IMR-90 (cell line): ENCODE measurements around the gene MACC1. TPM values are rescaled to one million over a fixed set of nuclear protein-coding genes. Genes with fewer than 3 reads are reported as not detected.
A peak's percentile ranks its signal among the peaks of the same experiment; 100 is the strongest.

Experiments used
- ATAC-seq: fragments of 200-7000 bp; cut with Tn5 transposase; 2 replicates; pipeline ENCODE4 v1.9.1; 2020; ENCODE audit warnings: low read depth, mild to moderate bottlenecking, moderate library complexity
- BruUV-seq: library from RNA; stranded (reverse); fragments of 400-500 nt; replicated peaks from 2 replicates; lab custom pipeline; 2021; lab: Mats Ljungman, UMichigan
- CTCF ChIA-PET: fragments of 300-600 bp; formaldehyde crosslinking; extraction: SDS; loops from one replicate; lab custom pipeline; 2021; ENCODE audit warnings: antibody characterized with exemption; lab: Yijun Ruan, JAX
- POLR2A ChIA-PET: fragments of 300-600 bp; sonication (Branson Sonifier 250); formaldehyde crosslinking; loops from one replicate; lab custom pipeline; 2022; ENCODE audit warnings: antibody characterized with exemption; ENCODE audit not compliant: unreplicated experiment; lab: Charles Lee
- DNase-seq: peaks from one replicate; pipeline ENCODE4 v3.0.0; 2013
- H2AFZ ChIP-seq: replicated peaks from 2 replicates; pipeline ENCODE3; 2013; ENCODE audit warnings: low read length, mild to moderate bottlenecking; ENCODE audit not compliant: poor library complexity
- H2AK5ac ChIP-seq: 2 replicates; pipeline ENCODE4 v1.6.1; 2013; ENCODE audit warnings: low read depth, low read length, inconsistent platforms
- H2AK9ac ChIP-seq: replicated peaks from 2 replicates; pipeline ENCODE3; 2013; ENCODE audit warnings: mild to moderate bottlenecking, low read depth, low read length, moderate library complexity; ENCODE audit not compliant: poor library complexity
- H2BK120ac ChIP-seq: 2 replicates; pipeline ENCODE4 v1.6.1; 2013; ENCODE audit warnings: low read depth, low read length, inconsistent platforms
- H2BK15ac ChIP-seq: 3 replicates; pipeline ENCODE4 v1.6.1; 2013; ENCODE audit warnings: low read depth, low read length, inconsistent platforms
- H2BK20ac ChIP-seq: 2 replicates; pipeline ENCODE4 v1.6.1; 2013; ENCODE audit warnings: low read depth, mild to moderate bottlenecking, inconsistent platforms, low read length, moderate library complexity
- H2BK5ac ChIP-seq: 2 replicates; pipeline ENCODE4 v1.6.1; 2013; ENCODE audit warnings: mild to moderate bottlenecking, low read depth, low read length, inconsistent platforms; ENCODE audit not compliant: poor library complexity, severe bottlenecking
- H3K14ac ChIP-seq: replicated peaks from 2 replicates; pipeline ENCODE4 v1.6.1; 2013; ENCODE audit warnings: low read depth, low read length, inconsistent platforms
- H3K18ac ChIP-seq: 2 replicates; pipeline ENCODE4 v1.6.1; 2013; ENCODE audit warnings: low read depth, low read length, control low read depth
- H3K23ac ChIP-seq: 2 replicates; pipeline ENCODE4 v1.6.1; 2013; ENCODE audit warnings: low read depth, low read length, inconsistent platforms
- H3K27ac ChIP-seq: 2 replicates; pipeline ENCODE4 v1.5.1; 2013; ENCODE audit warnings: mild to moderate bottlenecking, control low read depth, low read length; ENCODE audit not compliant: insufficient read depth
- H3K27me3 ChIP-seq: 2 replicates; pipeline ENCODE4 v1.6.1; 2013; ENCODE audit warnings: low read length; ENCODE audit not compliant: control insufficient read depth, insufficient read depth
- H3K36me3 ChIP-seq: 2 replicates; pipeline ENCODE4 v1.6.1; 2013; ENCODE audit warnings: low read length, mixed read lengths; ENCODE audit not compliant: control insufficient read depth, insufficient read depth
- H3K4ac ChIP-seq: 2 replicates; pipeline ENCODE4 v1.6.1; 2013; ENCODE audit warnings: low read depth, low read length, inconsistent platforms
- H3K4me1 ChIP-seq: 2 replicates; pipeline ENCODE4 v1.6.1; 2013; ENCODE audit warnings: low read length, mixed read lengths; ENCODE audit not compliant: control insufficient read depth, insufficient read depth
- H3K4me2 ChIP-seq: 2 replicates; pipeline ENCODE4 v1.6.1; 2013; ENCODE audit warnings: low read depth, mild to moderate bottlenecking, control low read depth, low read length, moderate library complexity
- H3K4me3 ChIP-seq: 2 replicates; pipeline ENCODE4 v1.5.1; 2013; ENCODE audit warnings: low read depth, mild to moderate bottlenecking, control low read depth, low read length, moderate library complexity; ENCODE audit not compliant: insufficient read depth
- H3K56ac ChIP-seq: 2 replicates; pipeline ENCODE4 v1.6.1; 2013; ENCODE audit warnings: low read length, inconsistent platforms; ENCODE audit not compliant: insufficient read depth; ENCODE audit errors: extremely low read depth
- H3K79me1 ChIP-seq, 2 experiments: 2 replicates each; pipeline ENCODE4 v1.6.1; 2013; ENCODE audit warnings: low read length in 2 of 2, inconsistent platforms in 1 of 2, low read depth in 1 of 2
- H3K9ac ChIP-seq: 2 replicates; pipeline ENCODE4 v1.6.1; 2013; ENCODE audit warnings: low read depth, low read length, control low read depth
- H3K9me1 ChIP-seq: 2 replicates; pipeline ENCODE4 v1.6.1; 2013; ENCODE audit warnings: low read length, inconsistent platforms; ENCODE audit not compliant: insufficient read depth
- H3K9me3 ChIP-seq: 2 replicates; pipeline ENCODE4 v1.6.1; 2013; ENCODE audit warnings: low read length; ENCODE audit not compliant: control insufficient read depth, insufficient read depth
- H4K20me1 ChIP-seq: 2 replicates; pipeline ENCODE4 v1.6.1; 2013; ENCODE audit warnings: low read length, inconsistent platforms; ENCODE audit not compliant: insufficient read depth
- H4K5ac ChIP-seq: 2 replicates; pipeline ENCODE4 v1.6.1; 2013; ENCODE audit warnings: mild to moderate bottlenecking, low read depth, low read length, control low read depth
- H4K8ac ChIP-seq, 2 experiments: 2 replicates each; pipeline ENCODE4 v1.6.1; 2013; ENCODE audit warnings: low read depth in 2 of 2, low read length in 2 of 2, control low read depth in 1 of 2, inconsistent platforms in 1 of 2
- H4K91ac ChIP-seq: 2 replicates; pipeline ENCODE4 v1.6.1; 2013; ENCODE audit warnings: low read depth, low read length, inconsistent platforms; ENCODE audit not compliant: insufficient read depth
- BHLHE40 ChIP-seq: fragments of 150-350 bp; IDR thresholded peaks from 2 replicates; pipeline ENCODE4 v1.6.1; 2016; ENCODE audit warnings: mild to moderate bottlenecking, low read depth, low read length
- CEBPB ChIP-seq: IDR thresholded peaks from 2 replicates; pipeline ENCODE4 v1.6.1; 2012; ENCODE audit warnings: low read depth, low read length, improper control_type of control experiment
- CHD1 ChIP-seq: IDR thresholded peaks from 2 replicates; pipeline ENCODE4 v1.6.1; 2012; ENCODE audit warnings: low read depth, low read length, improper control_type of control experiment
- ELK1 ChIP-seq: fragments of 150-350 bp; IDR thresholded peaks from 2 replicates; pipeline ENCODE4 v1.6.1; 2016; ENCODE audit warnings: low read depth, mild to moderate bottlenecking, low read length, moderate library complexity, borderline replicate concordance
- FOS ChIP-seq: fragments of 150-350 bp; IDR thresholded peaks from 2 replicates; pipeline ENCODE4 v1.6.1; 2016; ENCODE audit warnings: low read depth, low read length
- MAFK ChIP-seq: IDR thresholded peaks from 2 replicates; pipeline ENCODE4 v1.6.1; 2012; ENCODE audit warnings: low read depth, low read length, improper control_type of control experiment
- MAZ ChIP-seq: IDR thresholded peaks from 2 replicates; pipeline ENCODE4 v1.6.1; 2012; ENCODE audit warnings: low read depth, mild to moderate bottlenecking, low read length, improper control_type of control experiment, moderate library complexity, borderline replicate concordance
- MXI1 ChIP-seq: IDR thresholded peaks from 2 replicates; pipeline ENCODE4 v1.6.1; 2012; ENCODE audit warnings: low read depth, mild to moderate bottlenecking, low read length, moderate library complexity, borderline replicate concordance
- NFE2L2 ChIP-seq: fragments of 150-350 bp; IDR thresholded peaks from 2 replicates; pipeline ENCODE4 v1.6.1; 2016; ENCODE audit warnings: low read depth, mild to moderate bottlenecking, low read length
- POLR2A ChIP-seq: IDR thresholded peaks from 2 replicates; pipeline ENCODE4 v1.6.1; 2012; ENCODE audit warnings: mild to moderate bottlenecking, low read depth, low read length
- RAD21 ChIP-seq: IDR thresholded peaks from 2 replicates; pipeline ENCODE4 v1.6.1; 2012; ENCODE audit warnings: low read length, improper control_type of control experiment
- RCOR1 ChIP-seq: IDR thresholded peaks from 2 replicates; pipeline ENCODE4 v1.6.1; 2012; ENCODE audit warnings: mild to moderate bottlenecking, low read length, improper control_type of control experiment; ENCODE audit not compliant: insufficient replicate concordance
- RFX5 ChIP-seq: IDR thresholded peaks from 2 replicates; pipeline ENCODE4 v1.8.0; 2012; ENCODE audit warnings: low read depth, mild to moderate bottlenecking, low read length, moderate library complexity
- SMC3 ChIP-seq: fragments of 150-350 bp; IDR thresholded peaks from 2 replicates; pipeline ENCODE4 v1.6.1; 2016; ENCODE audit warnings: low read depth, mild to moderate bottlenecking, antibody characterized with exemption, low read length, moderate library complexity
- USF2 ChIP-seq: fragments of 150-350 bp; IDR thresholded peaks from 2 replicates; pipeline ENCODE4 v1.6.1; 2017; ENCODE audit warnings: mild to moderate bottlenecking, antibody characterized with exemption, low read length, low read depth
- WGBS, 2 experiments: methylation state at CpG; one replicate each; pipeline versions ENCODE4 v1.1.5 to v1.1.7; 2013; ENCODE audit warnings: missing lambda C conversion rate in 2 of 2; ENCODE audit not compliant: insufficient read length in 1 of 2; ENCODE audit errors: extremely low coverage in 2 of 2; 5-methylcytosine and 5-hydroxymethylcytosine counted together
- dilution Hi-C: fragments of 300-500 bp; cut with HindIII; formaldehyde crosslinking; loops from one replicate; pipeline ENCODE4 v1.14.3; 2018; ENCODE audit warnings: low sequenced_read_pairs; ENCODE audit not compliant: unreplicated experiment
- in situ Hi-C: fragments of 300-500 bp; cut with MboI; formaldehyde crosslinking; loops from 3 replicates; pipeline ENCODE4 v1.14.3; 2019; ENCODE audit warnings: low sequenced_read_pairs, inconsistent platforms, mixed read lengths
- intact Hi-C: fragments of 100-400 bp; cut with micrococcal nuclease; formaldehyde crosslinking; loops from 2 replicates; pipeline ENCODE4 v1.10.0; 2022
- polyA plus RNA-seq, 3 experiments: library from polyadenylated mRNA; depleted of rRNA; stranded (reverse); fragments of >200 nt; gene quantifications; 2 replicates each; pipeline ENCODE4 v1.2.3, GENCODE V29; 2012; ENCODE audit warnings: low replicate concordance in 1 of 3
- total RNA-seq: library from RNA; depleted of rRNA; stranded (reverse); fragments of >200 nt; gene quantifications from 2 replicates; pipeline ENCODE4 v1.2.3, GENCODE V29; 2012

MACC1 gene
- total and polyA plus RNA-seq, 2 of the 4 experiments (the other 2 are of a cell fraction): under 0.01 TPM; not detected in 1

GRCh38 chr7:20219446-20220292 is 2.5 kb upstream of the MACC1 start:
- H3K18ac ChIP-seq: peak overlapping the region; percentile 76
- 32% methylated on average over 4 of the region's 7 CpGs; no CpG with 5 or more reads in 1 of the 2 experiments for WGBS, 2 experiments
- peak overlapping the region; percentile 85 for H2AK9ac ChIP-seq
- H4K20me1 ChIP-seq: no peaks in the 10 kb centered on the region
- H4K8ac ChIP-seq: peak overlapping the region; percentile 23 to 86
- peak overlapping the region; percentile 89 for H2BK5ac ChIP-seq
- peaks cover 6% of the 10 kb centered on the region for H3K9me1 ChIP-seq
- H3K4me3 ChIP-seq: no peak overlapping the region
- peak overlapping the region; percentile 4; the same call in 1 of the 2 replicates for H3K9ac ChIP-seq
- H2BK15ac ChIP-seq: peak overlapping the region; percentile 90; the same call in 2 of the 3 replicates
- ChIA-PET CTCF (interaction anchor here (0.6 to 0.7 kb wide), 2 partner anchors 22 to 72 kb away, joined by 3 read pairs; no protein-coding TSS in a partner anchor), POLR2A (no interaction called here)
- H3K27ac ChIP-seq: peak overlapping the region; percentile 87
- peak overlapping the region; percentile 93 for H2BK120ac ChIP-seq
- peak overlapping the region; percentile 86 for H4K91ac ChIP-seq
- peaks cover 19% of the 10 kb centered on the region for H3K4me1 ChIP-seq
- peak overlapping the region; percentile 82 for H2AFZ ChIP-seq
- H3K9me3 ChIP-seq: no peaks in the 10 kb centered on the region
- no TSS peak for BruUV-seq
- intact Hi-C loops: loop anchor here (5.0 kb wide), 1 partner anchor 72 kb away; no protein-coding TSS in a partner anchor
- ATAC-seq (peak; percentile 71), DNase-seq (peak; percentile 99)
- H3K27me3 ChIP-seq: no peaks in the 10 kb centered on the region
- peak overlapping the region; percentile 89 for H3K4ac ChIP-seq
- peak overlapping the region; percentile 95 for H2BK20ac ChIP-seq
- peak overlapping the region; percentile 83 for H4K5ac ChIP-seq
- H3K56ac ChIP-seq: no peak overlapping the region
- in situ Hi-C loops: no loop called here
- no peak overlapping the region for H3K4me2 ChIP-seq
- dilution Hi-C loops: no loop called here
- H2AK5ac ChIP-seq: peak overlapping the region; percentile 90
- no peaks in the 10 kb centered on the region for H3K79me1 ChIP-seq
- H3K23ac ChIP-seq: peak overlapping the region; percentile 61
- peak overlapping the region; percentile 85 for H3K14ac ChIP-seq
- H3K36me3 ChIP-seq: no peaks in the 10 kb centered on the region
- no peak for TF ChIP-seq POLR2A
- TF ChIP-seq RCOR1: peak; percentile 67
- no peak for TF ChIP-seq SMC3
- peak; percentile 53; the same call in 1 of the 2 replicates for TF ChIP-seq MXI1
- peak; percentile 74; the same call in 1 of the 2 replicates for TF ChIP-seq CHD1
- TF ChIP-seq USF2: no peak
- TF ChIP-seq MAZ: 0 out of 2 replicates have a peak, but pooled peaks have one; percentile 42
- TF ChIP-seq BHLHE40: peak; percentile 71
- peak; percentile 86 for TF ChIP-seq FOS
- TF ChIP-seq RAD21: no peak
- TF ChIP-seq NFE2L2: no peak
- TF ChIP-seq MAFK: peak; percentile 71
- TF ChIP-seq CEBPB: peak; percentile 98
- TF ChIP-seq RFX5: no peak
- no peak for TF ChIP-seq ELK1
